Measurements from ENCODE around the gene NGEF. TPM values are rescaled to one million over a fixed set of nuclear protein-coding genes. Genes with fewer than 3 reads are reported as not detected.
"Not testable (repeated sequence)": the region's sequence is repeated elsewhere in the genome, so short reads cannot be mapped to it uniquely, and the experiment has no call there.

NGEF gene
- not detected for polyA plus RNA-seq (2013, experiment 1 of 2; ENCODE audit: insufficient read length)
- 0.11 TPM for polyA plus RNA-seq (2013, experiment 2 of 2; ENCODE audit: insufficient read length)

- no peak for DNase-seq
These were observed at the start of gene NGEF for GRCh38 chr2:233013027-233013461. TSS of gene NGEF (minus strand) at chr2:233013256. CDS start at chr2:232974890, 38,366 bp downstream.

GRCh38 chr2:233062451-233062850 is 49.4 kb upstream of the NGEF start:
- DNase-seq, result no peak

GRCh38 chr2:233061591-233062450 is 48.8 kb upstream of the NGEF start:
- no peak for DNase-seq

- no peak for DNase-seq
These were observed 48.0 kb upstream of the NGEF start for GRCh38 chr2:233060980-233061590.

- no peak for DNase-seq
These were observed 47.5 kb upstream of the NGEF start for GRCh38 chr2:233060501-233060979.

- no peak for DNase-seq
These were observed 46.9 kb upstream of the NGEF start, which contains the start of gene INPP5D for GRCh38 chr2:233059797-233060500. TSS of gene INPP5D (plus strand) at chr2:233060342. CDS start at chr2:233060479, 137 bp downstream.

GRCh38 chr2:233059547-233059796 is 46.4 kb upstream of the NGEF start:
- DNase-seq, result no peak

- no peak for DNase-seq
These were observed 45.9 kb upstream of the NGEF start for GRCh38 chr2:233058717-233059546.

GRCh38 chr2:233056961-233057605 is 44.0 kb upstream of the NGEF start:
- no peak for DNase-seq

GRCh38 chr2:233055362-233055761 is 42.3 kb upstream of the NGEF start:
- DNase-seq, result no peak

GRCh38 chr2:233053928-233054784 is 41.1 kb upstream of the NGEF start:
- DNase-seq, result peak; percentile 28

- DNase-seq, result not testable (repeated sequence)
These were observed 39.5 kb upstream of the NGEF start for GRCh38 chr2:233052517-233052916.

GRCh38 chr2:233051241-233052149 is 38.4 kb upstream of the NGEF start:
- peak; percentile 24 for DNase-seq

- no peak for DNase-seq
These were observed 36.2 kb upstream of the NGEF start for GRCh38 chr2:233049194-233049761.

GRCh38 chr2:233048569-233049193 is 35.6 kb upstream of the NGEF start:
- DNase-seq, result no peak

GRCh38 chr2:233047667-233048066 is 34.6 kb upstream of the NGEF start:
- DNase-seq, result no peak

- DNase-seq, result no peak
These were observed 34.1 kb upstream of the NGEF start for GRCh38 chr2:233047206-233047605.

GRCh38 chr2:233044974-233045605 is 32.0 kb upstream of the NGEF start:
- no peak for DNase-seq

Data from fibroblast of skin of abdomen (primary cell).